Uterus (tissue), 2 donors: Measurements from ENCODE around the gene RCAN2.

ENCODE experiments used
- POLR2A ChIP-seq, 2 donors: fragments of 450-650 bp; IDR thresholded peaks; one replicate each; pipeline ENCODE4 v1.6.1; 2016; ENCODE audit warnings: antibody characterized with exemption in 2 of 2, mild to moderate bottlenecking in 1 of 2, moderate library complexity in 1 of 2
- TF ChIP-seq, protein P1 (sequence below), 4 experiments: fragments of 200-600 bp in 2 of 4; fragments of 450-650 bp in 2 of 4; sonication (generic) in 2 of 4; IDR thresholded peaks; one replicate each; pipeline ENCODE4 v1.5.1; 2016 to 2019; ENCODE audit warnings: antibody characterized with exemption in 4 of 4, mild to moderate bottlenecking in 2 of 4, moderate library complexity in 1 of 4

- TF ChIP-seq, protein P1, sequence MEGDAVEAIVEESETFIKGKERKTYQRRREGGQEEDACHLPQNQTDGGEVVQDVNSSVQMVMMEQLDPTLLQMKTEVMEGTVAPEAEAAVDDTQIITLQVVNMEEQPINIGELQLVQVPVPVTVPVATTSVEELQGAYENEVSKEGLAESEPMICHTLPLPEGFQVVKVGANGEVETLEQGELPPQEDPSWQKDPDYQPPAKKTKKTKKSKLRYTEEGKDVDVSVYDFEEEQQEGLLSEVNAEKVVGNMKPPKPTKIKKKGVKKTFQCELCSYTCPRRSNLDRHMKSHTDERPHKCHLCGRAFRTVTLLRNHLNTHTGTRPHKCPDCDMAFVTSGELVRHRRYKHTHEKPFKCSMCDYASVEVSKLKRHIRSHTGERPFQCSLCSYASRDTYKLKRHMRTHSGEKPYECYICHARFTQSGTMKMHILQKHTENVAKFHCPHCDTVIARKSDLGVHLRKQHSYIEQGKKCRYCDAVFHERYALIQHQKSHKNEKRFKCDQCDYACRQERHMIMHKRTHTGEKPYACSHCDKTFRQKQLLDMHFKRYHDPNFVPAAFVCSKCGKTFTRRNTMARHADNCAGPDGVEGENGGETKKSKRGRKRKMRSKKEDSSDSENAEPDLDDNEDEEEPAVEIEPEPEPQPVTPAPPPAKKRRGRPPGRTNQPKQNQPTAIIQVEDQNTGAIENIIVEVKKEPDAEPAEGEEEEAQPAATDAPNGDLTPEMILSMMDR (IDR thresholded peaks at IDR 0.05): no peak
- TF ChIP-seq POLR2A (IDR thresholded peaks at IDR 0.05): no peak
Observed at GRCh38 chr6:46184114-46184513, 307.1 kb downstream of the RCAN2 start.
